GM18951 (cell line): ENCODE results near the gene RPRD1B.
"Not testable (repeated sequence)": the region's sequence is repeated elsewhere in the genome, so short reads cannot be mapped to it uniquely, and the experiment has no call there.

Experiments
- POLR2A ChIP-seq: IDR thresholded peaks from 4 replicates; pipeline ENCODE4 v1.6.1; 2011; ENCODE audit warnings: mild to moderate bottlenecking; ENCODE audit not compliant: insufficient read length, insufficient read depth; ENCODE audit errors: extremely low read depth
- in situ Hi-C: fragments of 300-500 bp; cut with MboI; formaldehyde crosslinking; loops from one replicate; pipeline ENCODE4 v1.12.0; 2022; ENCODE audit warnings: low sequenced_read_pairs, mixed read lengths, inconsistent platforms; ENCODE audit not compliant: unreplicated experiment

Gene RPRD1B

GRCh38 chr20:38095017-38095686, 61.6 kb downstream of the RPRD1B start:
- TF ChIP-seq POLR2A = peak; percentile 10
- in situ Hi-C loops = no loop called here

GRCh38 chr20:38098952-38099351, 65.4 kb downstream of the RPRD1B start:
- in situ Hi-C loops = no loop called here
- TF ChIP-seq POLR2A = no peak

- in situ Hi-C loops = not testable (repeated sequence)
Observed at GRCh38 chr20:38102206-38102605, 68.7 kb downstream of the RPRD1B start.

GRCh38 chr20:38104285-38104684, 70.7 kb downstream of the RPRD1B start:
- no peak for TF ChIP-seq POLR2A

GRCh38 chr20:38106461-38106860, 72.9 kb downstream of the RPRD1B start:
- TF ChIP-seq POLR2A = no peak
- in situ Hi-C loops = no loop called here

More at GRCh38 chr20:38104285-38104684, 70.7 kb downstream of the RPRD1B start:
- in situ Hi-C loops = no loop called here

GRCh38 chr20:38107386-38107785, 73.8 kb downstream of the RPRD1B start:
- in situ Hi-C loops = not testable (repeated sequence)

- in situ Hi-C loops = not testable (repeated sequence)
Observed at GRCh38 chr20:38107916-38108315, 74.4 kb downstream of the RPRD1B start.

GRCh38 chr20:38108438-38108985, 75.0 kb downstream of the RPRD1B start:
- in situ Hi-C loops = no loop called here

GRCh38 chr20:38108986-38109541, 75.5 kb downstream of the RPRD1B start:
- in situ Hi-C loops = no loop called here
- TF ChIP-seq POLR2A = no peak

More at GRCh38 chr20:38108438-38108985, 75.0 kb downstream of the RPRD1B start:
- no peak for TF ChIP-seq POLR2A

GRCh38 chr20:38109591-38110524, 76.3 kb downstream of the RPRD1B start:
- in situ Hi-C loops = no loop called here
- TF ChIP-seq POLR2A = no peak

GRCh38 chr20:38110525-38111178, 77.1 kb downstream of the RPRD1B start:
- in situ Hi-C loops = no loop called here
- no peak for TF ChIP-seq POLR2A

GRCh38 chr20:38111366-38112232, 78.1 kb downstream of the RPRD1B start:
- TF ChIP-seq POLR2A = no peak
- in situ Hi-C loops = no loop called here

- in situ Hi-C loops = no loop called here
- no peak for TF ChIP-seq POLR2A
Observed at GRCh38 chr20:38112261-38112929, 78.8 kb downstream of the RPRD1B start.
